HepG2 (cell line): ENCODE measurements around the gene RNF213. TPM values are rescaled to one million over a fixed set of nuclear protein-coding genes. Genes with fewer than 3 reads are reported as not detected.
A peak's percentile ranks its signal among the peaks of the same experiment; 100 is the strongest.

ENCODE experiments used
- ARID2 ChIP-seq: sonication (generic); formaldehyde crosslinking; IDR thresholded peaks from 2 replicates; pipeline ENCODE4 v1.8.1; 2022; ENCODE audit warnings: mild to moderate bottlenecking, missing genetic modification reagents, borderline replicate concordance
- GABPA ChIP-seq, 2 experiments: IDR thresholded peaks; 2 replicates each; pipeline ENCODE4 v1.6.1; 2011 to 2016; ENCODE audit warnings: low read depth in 2 of 2, low read length in 1 of 2, missing biosample characterization in 1 of 2, missing genetic modification characterization in 1 of 2
- KLF15 ChIP-seq: sonication (generic); formaldehyde crosslinking; IDR thresholded peaks from 2 replicates; pipeline ENCODE4 v1.8.1; 2023; ENCODE audit warnings: borderline replicate concordance, mild to moderate bottlenecking, inconsistent platforms, missing genetic modification reagents, mixed read lengths
- MEIS2 ChIP-seq: sonication (generic); formaldehyde crosslinking; IDR thresholded peaks from 2 replicates; pipeline ENCODE4 v1.9.0; 2021; ENCODE audit warnings: mild to moderate bottlenecking, missing genetic modification reagents
- NFKB2 ChIP-seq: sonication (generic); formaldehyde crosslinking; IDR thresholded peaks from 2 replicates; pipeline ENCODE4 v1.4.0; 2020; ENCODE audit warnings: missing genetic modification reagents, borderline replicate concordance
- NFYB ChIP-seq: sonication (generic); formaldehyde crosslinking; IDR thresholded peaks from 2 replicates; pipeline ENCODE4 v1.4.0; 2020; ENCODE audit warnings: missing genetic modification reagents
- RELA ChIP-seq: sonication (generic); formaldehyde crosslinking; IDR thresholded peaks from 2 replicates; pipeline ENCODE4 v1.4.0; 2020; ENCODE audit warnings: missing genetic modification reagents
- RFX3 ChIP-seq: IDR thresholded peaks from 2 replicates; pipeline ENCODE4 v1.6.1; 2016; ENCODE audit warnings: missing biosample characterization, missing genetic modification reagents
- SETDB1 ChIP-seq: sonication (generic); formaldehyde crosslinking; IDR thresholded peaks from 2 replicates; pipeline ENCODE4 v1.5.1; 2020; ENCODE audit warnings: missing genetic modification reagents, mild to moderate bottlenecking, borderline replicate concordance
- TRIM24 ChIP-seq: sonication (generic); formaldehyde crosslinking; IDR thresholded peaks from 2 replicates; pipeline ENCODE4 v1.8.0; 2022; ENCODE audit warnings: mild to moderate bottlenecking, missing genetic modification reagents
- ZBED4 ChIP-seq: sonication (generic); formaldehyde crosslinking; IDR thresholded peaks from 2 replicates; pipeline ENCODE4 v1.4.0; 2020; ENCODE audit warnings: missing genetic modification reagents, borderline replicate concordance
- ZNF513 ChIP-seq: sonication (generic); formaldehyde crosslinking; conservative IDR thresholded peaks from 2 replicates; pipeline ENCODE4 v1.5.0; 2020; ENCODE audit warnings: missing genetic modification reagents
- ZNF598 ChIP-seq: sonication (generic); formaldehyde crosslinking; IDR thresholded peaks from 2 replicates; pipeline ENCODE4 v1.5.1; 2020; ENCODE audit warnings: mild to moderate bottlenecking, missing genetic modification reagents, borderline replicate concordance
- ZSCAN20 ChIP-seq: sonication (generic); formaldehyde crosslinking; IDR thresholded peaks from 2 replicates; pipeline ENCODE4 v1.4.0; 2020; ENCODE audit warnings: missing genetic modification reagents, mild to moderate bottlenecking, borderline replicate concordance
- polyA plus RNA-seq, 8 experiments: library from polyadenylated mRNA; depleted of rRNA in 3 of 8; stranded (reverse) in 7 of 8; unstranded in 1 of 8; fragments of >200 nt; fragmentation: Illumina TruSeq in 4 of 8; extraction: Trizol in 4 of 8; gene quantifications; 2 replicates each; pipeline versions ENCODE4 v1.2.1 to v1.2.3, GENCODE V29; 2011 to 2016; ENCODE audit warnings: low read depth in 4 of 8, missing spikeins in 1 of 8, mixed read lengths in 1 of 8; ENCODE audit not compliant: insufficient read depth in 1 of 8
- total RNA-seq, 5 experiments: library from RNA; depleted of rRNA; stranded (reverse); fragments of >200 nt; fragmentation: Illumina TruSeq; extraction: Trizol; gene quantifications; 2 replicates each; pipeline ENCODE4 v1.2.3, GENCODE V29; 2016; ENCODE audit warnings: low read depth in 1 of 5
- TF ChIP-seq, protein P1 (sequence below): sonication (generic); formaldehyde crosslinking; IDR thresholded peaks from 2 replicates; pipeline ENCODE4 v1.4.0; 2020; ENCODE audit warnings: missing genetic modification reagents, borderline replicate concordance
- TF ChIP-seq, protein P2 (sequence below): sonication (generic); formaldehyde crosslinking; IDR thresholded peaks from 2 replicates; pipeline ENCODE4 v1.4.0; 2020; ENCODE audit warnings: missing genetic modification reagents
- TF ChIP-seq, protein P3 (sequence below): sonication (generic); formaldehyde crosslinking; IDR thresholded peaks from 2 replicates; pipeline ENCODE4 v1.4.0; 2020; ENCODE audit warnings: mild to moderate bottlenecking, missing genetic modification reagents

Gene RNF213
- total and polyA plus RNA-seq, 2 of the 13 experiments (the other 11 are each of a cell fraction or from before 2014, with no cell fraction given), result 38.6 to 38.7 TPM

GRCh38 chr17:80260069-80260535 is 550 bp upstream of the RNF213 start (continued):
- TF ChIP-seq, protein P1, sequence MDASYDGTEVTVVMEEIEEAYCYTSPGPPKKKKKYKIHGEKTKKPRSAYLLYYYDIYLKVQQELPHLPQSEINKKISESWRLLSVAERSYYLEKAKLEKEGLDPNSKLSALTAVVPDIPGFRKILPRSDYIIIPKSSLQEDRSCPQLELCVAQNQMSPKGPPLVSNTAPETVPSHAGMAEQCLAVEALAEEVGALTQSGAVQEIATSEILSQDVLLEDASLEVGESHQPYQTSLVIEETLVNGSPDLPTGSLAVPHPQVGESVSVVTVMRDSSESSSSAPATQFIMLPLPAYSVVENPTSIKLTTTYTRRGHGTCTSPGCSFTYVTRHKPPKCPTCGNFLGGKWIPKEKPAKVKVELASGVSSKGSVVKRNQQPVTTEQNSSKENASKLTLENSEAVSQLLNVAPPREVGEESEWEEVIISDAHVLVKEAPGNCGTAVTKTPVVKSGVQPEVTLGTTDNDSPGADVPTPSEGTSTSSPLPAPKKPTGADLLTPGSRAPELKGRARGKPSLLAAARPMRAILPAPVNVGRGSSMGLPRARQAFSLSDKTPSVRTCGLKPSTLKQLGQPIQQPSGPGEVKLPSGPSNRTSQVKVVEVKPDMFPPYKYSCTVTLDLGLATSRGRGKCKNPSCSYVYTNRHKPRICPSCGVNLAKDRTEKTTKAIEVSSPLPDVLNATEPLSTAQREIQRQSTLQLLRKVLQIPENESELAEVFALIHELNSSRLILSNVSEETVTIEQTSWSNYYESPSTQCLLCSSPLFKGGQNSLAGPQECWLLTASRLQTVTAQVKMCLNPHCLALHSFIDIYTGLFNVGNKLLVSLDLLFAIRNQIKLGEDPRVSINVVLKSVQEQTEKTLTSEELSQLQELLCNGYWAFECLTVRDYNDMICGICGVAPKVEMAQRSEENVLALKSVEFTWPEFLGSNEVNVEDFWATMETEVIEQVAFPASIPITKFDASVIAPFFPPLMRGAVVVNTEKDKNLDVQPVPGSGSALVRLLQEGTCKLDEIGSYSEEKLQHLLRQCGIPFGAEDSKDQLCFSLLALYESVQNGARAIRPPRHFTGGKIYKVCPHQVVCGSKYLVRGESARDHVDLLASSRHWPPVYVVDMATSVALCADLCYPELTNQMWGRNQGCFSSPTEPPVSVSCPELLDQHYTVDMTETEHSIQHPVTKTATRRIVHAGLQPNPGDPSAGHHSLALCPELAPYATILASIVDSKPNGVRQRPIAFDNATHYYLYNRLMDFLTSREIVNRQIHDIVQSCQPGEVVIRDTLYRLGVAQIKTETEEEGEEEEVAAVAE (CRISPR knock-in tag), result no peak
- TF ChIP-seq MEIS2 (CRISPR knock-in tag) (peak; percentile 56), ZSCAN20 (CRISPR knock-in tag) (peak; percentile 77; the same call in 1 of the 2 replicates), RFX3 (CRISPR knock-in tag) (no peak), KLF15 (CRISPR knock-in tag) (peak; percentile 56; the same call in 1 of the 2 replicates), TRIM24 (CRISPR knock-in tag) (no peak), ARID2 (CRISPR knock-in tag) (no peak), ZBED4 (no peak), RELA (CRISPR knock-in tag) (peak; percentile 75; the same call in 1 of the 2 replicates), ZNF513 (CRISPR knock-in tag) (no peak), GABPA (IDR thresholded peaks at IDR 0.05; ENCODE audit: low read depth, low read length) (no peak), GABPA (CRISPR knock-in tag; IDR thresholded peaks at IDR 0.05; ENCODE audit: low read depth) (no peak), NFYB (no peak), SETDB1 (CRISPR knock-in tag) (no peak), ZNF598 (no peak), NFKB2 (no peak; the same call in 1 of the 2 replicates)
- TF ChIP-seq, protein P2, sequence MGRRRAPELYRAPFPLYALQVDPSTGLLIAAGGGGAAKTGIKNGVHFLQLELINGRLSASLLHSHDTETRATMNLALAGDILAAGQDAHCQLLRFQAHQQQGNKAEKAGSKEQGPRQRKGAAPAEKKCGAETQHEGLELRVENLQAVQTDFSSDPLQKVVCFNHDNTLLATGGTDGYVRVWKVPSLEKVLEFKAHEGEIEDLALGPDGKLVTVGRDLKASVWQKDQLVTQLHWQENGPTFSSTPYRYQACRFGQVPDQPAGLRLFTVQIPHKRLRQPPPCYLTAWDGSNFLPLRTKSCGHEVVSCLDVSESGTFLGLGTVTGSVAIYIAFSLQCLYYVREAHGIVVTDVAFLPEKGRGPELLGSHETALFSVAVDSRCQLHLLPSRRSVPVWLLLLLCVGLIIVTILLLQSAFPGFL (CRISPR knock-in tag), result no peak
- TF ChIP-seq, protein P3, sequence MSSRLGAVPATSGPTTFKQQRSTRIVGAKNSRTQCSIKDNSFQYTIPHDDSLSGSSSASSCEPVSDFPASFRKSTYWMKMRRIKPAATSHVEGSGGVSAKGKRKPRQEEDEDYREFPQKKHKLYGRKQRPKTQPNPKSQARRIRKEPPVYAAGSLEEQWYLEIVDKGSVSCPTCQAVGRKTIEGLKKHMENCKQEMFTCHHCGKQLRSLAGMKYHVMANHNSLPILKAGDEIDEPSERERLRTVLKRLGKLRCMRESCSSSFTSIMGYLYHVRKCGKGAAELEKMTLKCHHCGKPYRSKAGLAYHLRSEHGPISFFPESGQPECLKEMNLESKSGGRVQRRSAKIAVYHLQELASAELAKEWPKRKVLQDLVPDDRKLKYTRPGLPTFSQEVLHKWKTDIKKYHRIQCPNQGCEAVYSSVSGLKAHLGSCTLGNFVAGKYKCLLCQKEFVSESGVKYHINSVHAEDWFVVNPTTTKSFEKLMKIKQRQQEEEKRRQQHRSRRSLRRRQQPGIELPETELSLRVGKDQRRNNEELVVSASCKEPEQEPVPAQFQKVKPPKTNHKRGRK (CRISPR knock-in tag), result no peak
